ENCODE measurements around the gene KIRREL3. TPM values are rescaled to one million over a fixed set of nuclear protein-coding genes. Genes with fewer than 3 reads are reported as not detected.

The KIRREL3 gene
- polyA plus RNA-seq, 1 of the 3 experiments (the other 2 are of a cell fraction): 3.7 TPM

DNA sequence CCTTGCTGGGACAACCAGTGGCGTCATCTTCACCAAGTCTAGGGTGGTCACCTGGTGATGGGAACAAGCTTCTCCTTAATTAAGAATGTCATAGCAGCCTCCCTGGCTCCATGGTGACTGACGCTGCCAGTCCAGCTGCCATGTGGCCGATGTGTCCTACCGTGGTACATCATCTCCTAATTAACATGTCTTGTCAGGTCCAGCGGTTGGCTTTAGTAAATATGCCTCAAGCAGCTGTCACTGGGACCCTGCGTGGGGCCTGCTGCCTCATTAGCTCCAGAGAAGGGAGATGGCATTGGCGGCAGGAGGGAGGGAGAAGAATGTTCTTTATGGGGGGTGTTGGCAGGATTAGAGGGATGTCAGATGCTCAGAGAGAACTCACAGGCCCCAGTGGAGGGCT, 373.1 kb downstream of the KIRREL3 start:
- Histone ChIP-seq H3K79me2 (ENCODE audit: insufficient read depth) (no peaks in the 10 kb centered on the region), H3K9me2 (no peaks in the 10 kb centered on the region), H3F3A (replicated peaks; ENCODE audit: insufficient read depth) (no peaks in the 10 kb centered on the region), H2AFZ (ENCODE audit: low read depth) (no peak overlapping the region), H3K4me3 (ENCODE audit: low read depth in 2 of 2, low read length in 1 of 2) (no peak overlapping the region), H3K4me2 (no peak overlapping the region), H3K9me3 (no peaks in the 10 kb centered on the region), H3K4me1 (ENCODE audit: control insufficient read depth in 1 of 2, insufficient read depth in 2 of 2, low read depth in 1 of 2, low read length in 1 of 2) (peaks cover 9 to 18% of the 10 kb centered on the region in 2 experiments; a peak in 3 of 4 replicates), H3K27me3 (ENCODE audit: insufficient read depth) (no peaks in the 10 kb centered on the region), H3K9ac (no peak overlapping the region), H4K20me1 (ENCODE audit: insufficient read depth) (no peaks in the 10 kb centered on the region), H3K27ac (ENCODE audit: low read depth in 2 of 2, low read length in 1 of 2) (no peak overlapping the region), H3K36me3 (replicated peaks in 1 of 2; ENCODE audit: control insufficient read depth in 1 of 2, insufficient read depth in 2 of 2, low read length in 1 of 2) (no peaks in the 10 kb centered on the region)
- DNase-seq: no peak
- WGBS (ENCODE audit: low lambda C conversion rate): 94% methylated on average over 6 of the region's 7 CpGs
- TF ChIP-seq, protein P1, sequence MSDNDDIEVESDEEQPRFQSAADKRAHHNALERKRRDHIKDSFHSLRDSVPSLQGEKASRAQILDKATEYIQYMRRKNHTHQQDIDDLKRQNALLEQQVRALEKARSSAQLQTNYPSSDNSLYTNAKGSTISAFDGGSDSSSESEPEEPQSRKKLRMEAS (IDR thresholded peaks at IDR 0.05; ENCODE audit: low read depth): no peak
- TF ChIP-seq MEF2A (IDR thresholded peaks at IDR 0.05; ENCODE audit: borderline replicate concordance, low read depth): no peak
- TF ChIP-seq, protein P2, sequence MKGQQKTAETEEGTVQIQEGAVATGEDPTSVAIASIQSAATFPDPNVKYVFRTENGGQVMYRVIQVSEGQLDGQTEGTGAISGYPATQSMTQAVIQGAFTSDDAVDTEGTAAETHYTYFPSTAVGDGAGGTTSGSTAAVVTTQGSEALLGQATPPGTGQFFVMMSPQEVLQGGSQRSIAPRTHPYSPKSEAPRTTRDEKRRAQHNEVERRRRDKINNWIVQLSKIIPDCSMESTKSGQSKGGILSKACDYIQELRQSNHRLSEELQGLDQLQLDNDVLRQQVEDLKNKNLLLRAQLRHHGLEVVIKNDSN (IDR thresholded peaks at IDR 0.05; ENCODE audit: borderline replicate concordance, low read depth): no peak
- no peak for TF ChIP-seq FOSL2 (IDR thresholded peaks at IDR 0.05; ENCODE audit: borderline replicate concordance, low read depth)
- TF ChIP-seq NFIC (IDR thresholded peaks at IDR 0.05; ENCODE audit: borderline replicate concordance): no peak
- TF ChIP-seq, protein P3, sequence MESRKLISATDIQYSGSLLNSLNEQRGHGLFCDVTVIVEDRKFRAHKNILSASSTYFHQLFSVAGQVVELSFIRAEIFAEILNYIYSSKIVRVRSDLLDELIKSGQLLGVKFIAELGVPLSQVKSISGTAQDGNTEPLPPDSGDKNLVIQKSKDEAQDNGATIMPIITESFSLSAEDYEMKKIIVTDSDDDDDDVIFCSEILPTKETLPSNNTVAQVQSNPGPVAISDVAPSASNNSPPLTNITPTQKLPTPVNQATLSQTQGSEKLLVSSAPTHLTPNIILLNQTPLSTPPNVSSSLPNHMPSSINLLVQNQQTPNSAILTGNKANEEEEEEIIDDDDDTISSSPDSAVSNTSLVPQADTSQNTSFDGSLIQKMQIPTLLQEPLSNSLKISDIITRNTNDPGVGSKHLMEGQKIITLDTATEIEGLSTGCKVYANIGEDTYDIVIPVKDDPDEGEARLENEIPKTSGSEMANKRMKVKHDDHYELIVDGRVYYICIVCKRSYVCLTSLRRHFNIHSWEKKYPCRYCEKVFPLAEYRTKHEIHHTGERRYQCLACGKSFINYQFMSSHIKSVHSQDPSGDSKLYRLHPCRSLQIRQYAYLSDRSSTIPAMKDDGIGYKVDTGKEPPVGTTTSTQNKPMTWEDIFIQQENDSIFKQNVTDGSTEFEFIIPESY (IDR thresholded peaks at IDR 0.05; ENCODE audit: borderline replicate concordance, low read depth): no peak
- no peak for TF ChIP-seq FOXM1 (IDR thresholded peaks at IDR 0.05; ENCODE audit: low read depth)
- TF ChIP-seq, protein P4, sequence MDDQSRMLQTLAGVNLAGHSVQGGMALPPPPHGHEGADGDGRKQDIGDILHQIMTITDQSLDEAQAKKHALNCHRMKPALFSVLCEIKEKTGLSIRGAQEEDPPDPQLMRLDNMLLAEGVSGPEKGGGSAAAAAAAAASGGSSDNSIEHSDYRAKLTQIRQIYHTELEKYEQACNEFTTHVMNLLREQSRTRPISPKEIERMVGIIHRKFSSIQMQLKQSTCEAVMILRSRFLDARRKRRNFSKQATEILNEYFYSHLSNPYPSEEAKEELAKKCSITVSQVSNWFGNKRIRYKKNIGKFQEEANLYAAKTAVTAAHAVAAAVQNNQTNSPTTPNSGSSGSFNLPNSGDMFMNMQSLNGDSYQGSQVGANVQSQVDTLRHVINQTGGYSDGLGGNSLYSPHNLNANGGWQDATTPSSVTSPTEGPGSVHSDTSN (IDR thresholded peaks at IDR 0.05): no peak
- no peak for TF ChIP-seq TEAD4 (IDR thresholded peaks at IDR 0.05; ENCODE audit: borderline replicate concordance, insufficient read depth)
- TF ChIP-seq MXI1 (IDR thresholded peaks at IDR 0.05; ENCODE audit: low read depth, low read length): no peak
- no peak for TF ChIP-seq RXRA (IDR thresholded peaks at IDR 0.05; ENCODE audit: borderline replicate concordance, low read depth)
- TF ChIP-seq, protein P5, sequence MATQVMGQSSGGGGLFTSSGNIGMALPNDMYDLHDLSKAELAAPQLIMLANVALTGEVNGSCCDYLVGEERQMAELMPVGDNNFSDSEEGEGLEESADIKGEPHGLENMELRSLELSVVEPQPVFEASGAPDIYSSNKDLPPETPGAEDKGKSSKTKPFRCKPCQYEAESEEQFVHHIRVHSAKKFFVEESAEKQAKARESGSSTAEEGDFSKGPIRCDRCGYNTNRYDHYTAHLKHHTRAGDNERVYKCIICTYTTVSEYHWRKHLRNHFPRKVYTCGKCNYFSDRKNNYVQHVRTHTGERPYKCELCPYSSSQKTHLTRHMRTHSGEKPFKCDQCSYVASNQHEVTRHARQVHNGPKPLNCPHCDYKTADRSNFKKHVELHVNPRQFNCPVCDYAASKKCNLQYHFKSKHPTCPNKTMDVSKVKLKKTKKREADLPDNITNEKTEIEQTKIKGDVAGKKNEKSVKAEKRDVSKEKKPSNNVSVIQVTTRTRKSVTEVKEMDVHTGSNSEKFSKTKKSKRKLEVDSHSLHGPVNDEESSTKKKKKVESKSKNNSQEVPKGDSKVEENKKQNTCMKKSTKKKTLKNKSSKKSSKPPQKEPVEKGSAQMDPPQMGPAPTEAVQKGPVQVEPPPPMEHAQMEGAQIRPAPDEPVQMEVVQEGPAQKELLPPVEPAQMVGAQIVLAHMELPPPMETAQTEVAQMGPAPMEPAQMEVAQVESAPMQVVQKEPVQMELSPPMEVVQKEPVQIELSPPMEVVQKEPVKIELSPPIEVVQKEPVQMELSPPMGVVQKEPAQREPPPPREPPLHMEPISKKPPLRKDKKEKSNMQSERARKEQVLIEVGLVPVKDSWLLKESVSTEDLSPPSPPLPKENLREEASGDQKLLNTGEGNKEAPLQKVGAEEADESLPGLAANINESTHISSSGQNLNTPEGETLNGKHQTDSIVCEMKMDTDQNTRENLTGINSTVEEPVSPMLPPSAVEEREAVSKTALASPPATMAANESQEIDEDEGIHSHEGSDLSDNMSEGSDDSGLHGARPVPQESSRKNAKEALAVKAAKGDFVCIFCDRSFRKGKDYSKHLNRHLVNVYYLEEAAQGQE (IDR thresholded peaks at IDR 0.05; ENCODE audit: low read depth, low read length): no peak
- TF ChIP-seq JUND (IDR thresholded peaks at IDR 0.05): no peak
- no peak for TF ChIP-seq EP300 (IDR thresholded peaks at IDR 0.05; ENCODE audit: borderline replicate concordance in 1 of 2, low read depth in 1 of 2, low read length in 1 of 2)
- no peak for TF ChIP-seq ELF1 (IDR thresholded peaks at IDR 0.05)
- TF ChIP-seq GATA2 (CRISPR knock-in tag; IDR thresholded peaks at IDR 0.05): no peak
- TF ChIP-seq, protein P6, sequence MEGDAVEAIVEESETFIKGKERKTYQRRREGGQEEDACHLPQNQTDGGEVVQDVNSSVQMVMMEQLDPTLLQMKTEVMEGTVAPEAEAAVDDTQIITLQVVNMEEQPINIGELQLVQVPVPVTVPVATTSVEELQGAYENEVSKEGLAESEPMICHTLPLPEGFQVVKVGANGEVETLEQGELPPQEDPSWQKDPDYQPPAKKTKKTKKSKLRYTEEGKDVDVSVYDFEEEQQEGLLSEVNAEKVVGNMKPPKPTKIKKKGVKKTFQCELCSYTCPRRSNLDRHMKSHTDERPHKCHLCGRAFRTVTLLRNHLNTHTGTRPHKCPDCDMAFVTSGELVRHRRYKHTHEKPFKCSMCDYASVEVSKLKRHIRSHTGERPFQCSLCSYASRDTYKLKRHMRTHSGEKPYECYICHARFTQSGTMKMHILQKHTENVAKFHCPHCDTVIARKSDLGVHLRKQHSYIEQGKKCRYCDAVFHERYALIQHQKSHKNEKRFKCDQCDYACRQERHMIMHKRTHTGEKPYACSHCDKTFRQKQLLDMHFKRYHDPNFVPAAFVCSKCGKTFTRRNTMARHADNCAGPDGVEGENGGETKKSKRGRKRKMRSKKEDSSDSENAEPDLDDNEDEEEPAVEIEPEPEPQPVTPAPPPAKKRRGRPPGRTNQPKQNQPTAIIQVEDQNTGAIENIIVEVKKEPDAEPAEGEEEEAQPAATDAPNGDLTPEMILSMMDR (IDR thresholded peaks at IDR 0.05): no peak
- TF ChIP-seq NRF1 (IDR thresholded peaks at IDR 0.05; ENCODE audit: low read depth, low read length): no peak
- CTCF ChIA-PET: interaction anchor here (1.9 kb wide), 1 partner anchor 20 kb away, joined by 6 read pairs; no protein-coding TSS in a partner anchor
- POLR2A ChIA-PET: no interaction called here

Measured in SK-N-SH (cell line).